Ascending aorta (tissue), 2 donors: ENCODE data around the gene CPNE4. TPM values are rescaled to one million over a fixed set of nuclear protein-coding genes. Genes with fewer than 3 reads are reported as not detected.
"Not testable (repeated sequence)": the region's sequence is repeated elsewhere in the genome, so short reads cannot be mapped to it uniquely, and the experiment has no call there.

Source experiments
- DNase-seq, 2 donors: peaks; one replicate each; pipeline ENCODE4 v3.0.0-alpha.2; 2019; ENCODE audit warnings: low spot score in 2 of 2
- H3K27ac ChIP-seq, 2 donors: fragments of 200-600 bp; sonication (generic); one replicate each; pipeline ENCODE4 v1.5.1; 2016 to 2017; ENCODE audit warnings: mild to moderate bottlenecking in 1 of 2
- H3K27me3 ChIP-seq: fragments of 200-600 bp; sonication (generic); one replicate; pipeline ENCODE4 v1.5.1; 2017
- H3K36me3 ChIP-seq, 2 donors: fragments of 200-600 bp; sonication (generic); one replicate each; pipeline ENCODE4 v1.5.1; 2016
- H3K4me1 ChIP-seq, 2 donors: fragments of 200-600 bp; sonication (generic); one replicate each; pipeline ENCODE4 v1.5.1; 2016 to 2017; ENCODE audit warnings: mild to moderate bottlenecking in 1 of 2
- H3K4me3 ChIP-seq, 2 donors: fragments of 200-600 bp; sonication (generic); one replicate each; pipeline ENCODE4 v1.5.1; 2016 to 2017; ENCODE audit warnings: mild to moderate bottlenecking in 1 of 2
- H3K9me3 ChIP-seq, 2 donors: fragments of 200-600 bp; sonication (generic); one replicate each; pipeline ENCODE4 v1.5.1; 2016
- CTCF ChIP-seq, 3 experiments: fragments of 200-600 bp in 2 of 3; fragments of 450-650 bp in 1 of 3; sonication (generic) in 2 of 3; IDR thresholded peaks; one replicate each; pipeline ENCODE4 v1.5.1; 2016 to 2019; ENCODE audit warnings: antibody characterized with exemption in 3 of 3, mild to moderate bottlenecking in 1 of 3, moderate library complexity in 1 of 3
- intact Hi-C: fragments of 100-400 bp; cut with DNase I; formaldehyde crosslinking; loops from one replicate; pipeline ENCODE4 v1.15.1; 2023
- total RNA-seq: library from RNA; depleted of rRNA; stranded (reverse); fragments of >200 nt; gene quantifications from one replicate; pipeline ENCODE4 v1.1.0, GENCODE V29; 2016

Gene CPNE4
- total RNA-seq, 1 donor from 2014 or later: not detected

- Histone ChIP-seq H3K9me3 (no peaks in the 10 kb centered on the region), H3K4me1 (no peaks in the 10 kb centered on the region), H3K27me3 (no peaks in the 10 kb centered on the region), H3K27ac (no peak overlapping the region), H3K36me3 (no peaks in the 10 kb centered on the region), H3K4me3 (no peak overlapping the region)
- TF ChIP-seq CTCF (IDR thresholded peaks at IDR 0.05): no peak
- intact Hi-C loops: no loop called here
- DNase-seq: no peak
These were observed 133.9 kb downstream of the CPNE4 start for GRCh38 chr3:131900891-131901290.

- no peaks in the 10 kb centered on the region for H3K36me3 ChIP-seq
- H3K9me3 ChIP-seq: no peaks in the 10 kb centered on the region
- no peak for TF ChIP-seq CTCF (IDR thresholded peaks at IDR 0.05)
- H3K27ac ChIP-seq: no peak overlapping the region
- intact Hi-C loops: no loop called here
- no peak overlapping the region for H3K4me3 ChIP-seq
- DNase-seq: no peak
- no peaks in the 10 kb centered on the region for H3K27me3 ChIP-seq
- H3K4me1 ChIP-seq: no peaks in the 10 kb centered on the region
These were observed 135.8 kb downstream of the CPNE4 start for GRCh38 chr3:131899021-131899420.

- Histone ChIP-seq H3K36me3 (no peaks in the 10 kb centered on the region), H3K4me1 (no peaks in the 10 kb centered on the region), H3K27ac (no peak overlapping the region), H3K27me3 (no peaks in the 10 kb centered on the region), H3K9me3 (no peaks in the 10 kb centered on the region), H3K4me3 (no peak overlapping the region)
- intact Hi-C loops: no loop called here
- no peak for DNase-seq
- TF ChIP-seq CTCF (IDR thresholded peaks at IDR 0.05): no peak
These were observed 136.5 kb downstream of the CPNE4 start for GRCh38 chr3:131898346-131898745.

- Histone ChIP-seq H3K4me3 (no peak overlapping the region), H3K36me3 (no peaks in the 10 kb centered on the region), H3K27ac (no peak overlapping the region), H3K27me3 (no peaks in the 10 kb centered on the region), H3K9me3 (no peaks in the 10 kb centered on the region), H3K4me1 (no peaks in the 10 kb centered on the region)
- DNase-seq: no peak
- intact Hi-C loops: no loop called here
- TF ChIP-seq CTCF (IDR thresholded peaks at IDR 0.05): no peak
These were observed 138.5 kb downstream of the CPNE4 start for GRCh38 chr3:131896285-131896684.

- H3K36me3 ChIP-seq: no peaks in the 10 kb centered on the region
- intact Hi-C loops: no loop called here
- no peaks in the 10 kb centered on the region for H3K9me3 ChIP-seq
- H3K4me1 ChIP-seq: no peaks in the 10 kb centered on the region
- TF ChIP-seq CTCF (IDR thresholded peaks at IDR 0.05): no peak
- H3K27me3 ChIP-seq: no peaks in the 10 kb centered on the region
- H3K27ac ChIP-seq: no peak overlapping the region
- DNase-seq: no peak
- H3K4me3 ChIP-seq: no peak overlapping the region
These were observed 139.0 kb downstream of the CPNE4 start for GRCh38 chr3:131895766-131896165.

- H3K4me1 ChIP-seq: no peaks in the 10 kb centered on the region
- H3K4me3 ChIP-seq: no peak overlapping the region
- no peaks in the 10 kb centered on the region for H3K36me3 ChIP-seq
- H3K9me3 ChIP-seq: no peaks in the 10 kb centered on the region
- DNase-seq: no peak
- intact Hi-C loops: no loop called here
- no peak for TF ChIP-seq CTCF (IDR thresholded peaks at IDR 0.05)
- no peaks in the 10 kb centered on the region for H3K27me3 ChIP-seq
- H3K27ac ChIP-seq: no peak overlapping the region
These were observed 142.5 kb downstream of the CPNE4 start for GRCh38 chr3:131892331-131892730.

GRCh38 chr3:131885871-131886270 lies 148.9 kb downstream of the CPNE4 start:
- H3K36me3 ChIP-seq, intact Hi-C loops, H3K4me3 ChIP-seq, H3K27ac ChIP-seq, H3K4me1 ChIP-seq, H3K27me3 ChIP-seq, DNase-seq, H3K9me3 ChIP-seq: not testable (repeated sequence)
